Activated naive CD8-positive, alpha-beta T cell treated with anti-CD3 and anti-CD28 coated beads for 36 hours (primary cell): ENCODE measurements around the gene SPEF2. TPM values are rescaled to one million over a fixed set of nuclear protein-coding genes. Genes with fewer than 3 reads are reported as not detected.

Experiments used
- total RNA-seq, 2 experiments: library from RNA; stranded (reverse); gene quantifications; one replicate each; pipeline ENCODE4 v1.2.3, GENCODE V29; 2021

Gene SPEF2
- total RNA-seq, 2 experiments from 2014 or later: 6.0 to 6.1 TPM

Other genes with a start within 250 kb of the SPEF2 start
- gene IL7R, start 239.0 kb downstream of the SPEF2 start, total RNA-seq: 100 to 1,000 TPM; 112 to 117 TPM